Measurements from ENCODE around the gene LYSET.
A peak's percentile ranks its signal among the peaks of the same experiment; 100 is the strongest.

The LYSET gene

GRCh38 chr14:93206793-93207467, 21.8 kb downstream of the LYSET start, which contains the start of the genes GON7 and UBR7:
Gene GON7, minus strand, starts transcription at chr14:93207065. Its CDS starts 28 bp downstream, at chr14:93207037.
Gene UBR7, plus strand, starts transcription at chr14:93207256. Its CDS starts 36 bp downstream, at chr14:93207292.
- H3K4me1 ChIP-seq = peaks cover 0 to 32% (median 21%) of the 10 kb centered on the region in 4 donors
- TF ChIP-seq, protein P1, sequence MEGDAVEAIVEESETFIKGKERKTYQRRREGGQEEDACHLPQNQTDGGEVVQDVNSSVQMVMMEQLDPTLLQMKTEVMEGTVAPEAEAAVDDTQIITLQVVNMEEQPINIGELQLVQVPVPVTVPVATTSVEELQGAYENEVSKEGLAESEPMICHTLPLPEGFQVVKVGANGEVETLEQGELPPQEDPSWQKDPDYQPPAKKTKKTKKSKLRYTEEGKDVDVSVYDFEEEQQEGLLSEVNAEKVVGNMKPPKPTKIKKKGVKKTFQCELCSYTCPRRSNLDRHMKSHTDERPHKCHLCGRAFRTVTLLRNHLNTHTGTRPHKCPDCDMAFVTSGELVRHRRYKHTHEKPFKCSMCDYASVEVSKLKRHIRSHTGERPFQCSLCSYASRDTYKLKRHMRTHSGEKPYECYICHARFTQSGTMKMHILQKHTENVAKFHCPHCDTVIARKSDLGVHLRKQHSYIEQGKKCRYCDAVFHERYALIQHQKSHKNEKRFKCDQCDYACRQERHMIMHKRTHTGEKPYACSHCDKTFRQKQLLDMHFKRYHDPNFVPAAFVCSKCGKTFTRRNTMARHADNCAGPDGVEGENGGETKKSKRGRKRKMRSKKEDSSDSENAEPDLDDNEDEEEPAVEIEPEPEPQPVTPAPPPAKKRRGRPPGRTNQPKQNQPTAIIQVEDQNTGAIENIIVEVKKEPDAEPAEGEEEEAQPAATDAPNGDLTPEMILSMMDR (IDR thresholded peaks at IDR 0.05) = peak; percentile 15 to 36
- H3K27ac ChIP-seq = peak within 1 kb of the TSS; percentile 82 to 90
- no peaks in the 10 kb centered on the region for H3K9me3 ChIP-seq
- peak; percentile 95 to 98 for DNase-seq
- H3K36me3 ChIP-seq = peaks cover 4 to 12% (median 6%) of the 10 kb centered on the region in 3 donors
- H3K27me3 ChIP-seq = no peaks in the 10 kb centered on the region
- H3K4me3 ChIP-seq = peak within 1 kb of the TSS; percentile 78 to 84
- intact Hi-C loops (cut with DNase I; ENCODE audit: low total_unique reads) = loop anchor here (1.0 to 2.0 kb wide), 2 partner anchors 92 to 254 kb away; partner anchors contain the start of gene ITPK1

GRCh38 chr14:93207468-93208308, 22.6 kb downstream of the LYSET start:
- Histone ChIP-seq H3K4me3 (peak overlapping the region; percentile 78 to 84), H3K9me3 (no peaks in the 10 kb centered on the region), H3K4me1 (peaks cover 0 to 32% (median 21%) of the 10 kb centered on the region in 4 donors), H3K27me3 (no peaks in the 10 kb centered on the region), H3K27ac (peak overlapping the region; percentile 82 to 90), H3K36me3 (peaks cover 12 to 20% (median 14%) of the 10 kb centered on the region in 3 donors)
- TF ChIP-seq, protein P1 (IDR thresholded peaks at IDR 0.05) = peak in 1 of 2 experiments; percentile 14
- intact Hi-C loops (cut with DNase I; ENCODE audit: low total_unique reads) = loop anchor here (1.0 to 2.0 kb wide), 2 partner anchors 92 to 255 kb away; partner anchors contain the start of gene ITPK1
- DNase-seq = peak in 1 of 2 donors; percentile 72

DNA sequence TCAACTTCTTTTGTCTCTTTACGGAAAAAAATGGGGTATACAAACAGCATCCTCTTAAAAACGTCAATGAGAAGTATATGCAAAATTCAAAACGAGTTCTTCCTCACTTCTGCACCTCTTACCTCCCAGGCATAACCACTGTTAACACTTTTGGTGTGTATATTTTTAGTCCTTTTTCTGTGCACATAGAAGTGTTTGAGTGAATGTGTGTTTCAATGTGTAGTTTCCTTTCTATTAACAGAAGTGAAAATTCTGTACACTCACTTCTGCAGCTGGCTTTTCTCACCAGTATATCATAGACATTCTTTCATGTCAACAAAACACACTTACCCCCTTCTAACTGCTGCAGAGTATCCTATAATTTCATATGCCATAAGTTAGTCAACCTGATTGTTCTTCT, 27.3 kb downstream of the LYSET start:
- Histone ChIP-seq H3K4me3 (no peak overlapping the region), H3K27me3 (no peaks in the 10 kb centered on the region), H3K36me3 (peaks cover 51 to 67% (median 61%) of the 10 kb centered on the region in 3 donors), H3K4me1 (peaks cover 0 to 21% (median 11%) of the 10 kb centered on the region in 4 donors), H3K27ac (no peak overlapping the region), H3K9me3 (no peaks in the 10 kb centered on the region)
- TF ChIP-seq, protein P1 (IDR thresholded peaks at IDR 0.05) = no peak
- DNase-seq = no peak
- intact Hi-C loops (cut with DNase I; ENCODE audit: low total_unique reads) = no loop called here

GRCh38 chr14:93214598-93214997, 29.5 kb downstream of the LYSET start:
- intact Hi-C loops (cut with DNase I; ENCODE audit: low total_unique reads) = no loop called here
- H3K4me3 ChIP-seq = no peak overlapping the region
- H3K9me3 ChIP-seq = no peaks in the 10 kb centered on the region
- no peaks in the 10 kb centered on the region for H3K27me3 ChIP-seq
- H3K36me3 ChIP-seq = peaks cover 69 to 89% (median 73%) of the 10 kb centered on the region in 3 donors
- DNase-seq = no peak
- peaks cover 0 to 1% (median 0%) of the 10 kb centered on the region in 4 donors for H3K4me1 ChIP-seq
- TF ChIP-seq, protein P1 (IDR thresholded peaks at IDR 0.05) = no peak
- H3K27ac ChIP-seq = no peak overlapping the region

- DNase-seq = no peak
- intact Hi-C loops (cut with DNase I; ENCODE audit: low total_unique reads) = no loop called here
- peaks cover 82 to 98% (median 87%) of the 10 kb centered on the region in 3 donors for H3K36me3 ChIP-seq
- no peak overlapping the region for H3K4me3 ChIP-seq
- TF ChIP-seq, protein P1 (IDR thresholded peaks at IDR 0.05) = no peak
- no peaks in the 10 kb centered on the region for H3K9me3 ChIP-seq
- H3K4me1 ChIP-seq = no peaks in the 10 kb centered on the region
- no peaks in the 10 kb centered on the region for H3K27me3 ChIP-seq
- H3K27ac ChIP-seq = no peak overlapping the region
Measured at GRCh38 chr14:93219103-93219726, 34.1 kb downstream of the LYSET start.
